Epidermal melanocyte (primary cell): ENCODE measurements around the gene ATP8A1.
"Not testable (repeated sequence)": the region's sequence is repeated elsewhere in the genome, so short reads cannot be mapped to it uniquely, and the experiment has no call there.

Experiments
- DNase-seq: peaks from one replicate; pipeline ENCODE4 v3.0.0; 2011; ENCODE audit warnings: low spot score; ENCODE audit not compliant: insufficient read length

The ATP8A1 gene

GRCh38 chr4:42474406-42474805 is 182.5 kb downstream of the ATP8A1 start:
- DNase-seq, result no peak

- DNase-seq, result no peak
Observed at GRCh38 chr4:42473071-42473684, 183.7 kb downstream of the ATP8A1 start.

- DNase-seq, result no peak
Observed at GRCh38 chr4:42471896-42472295, 185.0 kb downstream of the ATP8A1 start.

- no peak for DNase-seq
Observed at GRCh38 chr4:42470023-42470422, 186.9 kb downstream of the ATP8A1 start.

GRCh38 chr4:42467777-42468176 is 189.1 kb downstream of the ATP8A1 start:
- DNase-seq, result not testable (repeated sequence)

- DNase-seq, result no peak
Observed at GRCh38 chr4:42466273-42466844, 190.5 kb downstream of the ATP8A1 start.

- DNase-seq, result no peak
Observed at GRCh38 chr4:42464550-42465094, 192.3 kb downstream of the ATP8A1 start.

- not testable (repeated sequence) for DNase-seq
Observed at GRCh38 chr4:42461216-42461615, 195.7 kb downstream of the ATP8A1 start.

GRCh38 chr4:42460043-42460442 is 196.9 kb downstream of the ATP8A1 start:
- no peak for DNase-seq

- no peak for DNase-seq
Observed at GRCh38 chr4:42458657-42459056, 198.2 kb downstream of the ATP8A1 start.

GRCh38 chr4:42454755-42455420 is 202.0 kb downstream of the ATP8A1 start:
- no peak for DNase-seq

- DNase-seq, result no peak
Observed at GRCh38 chr4:42453612-42454011, 203.3 kb downstream of the ATP8A1 start.

- DNase-seq, result no peak
Observed at GRCh38 chr4:42452823-42453222, 204.1 kb downstream of the ATP8A1 start.

GRCh38 chr4:42446823-42447222 is 210.1 kb downstream of the ATP8A1 start:
- no peak for DNase-seq

GRCh38 chr4:42445038-42445437 is 211.9 kb downstream of the ATP8A1 start:
- no peak for DNase-seq

GRCh38 chr4:42442601-42443000 is 214.3 kb downstream of the ATP8A1 start:
- DNase-seq, result no peak

GRCh38 chr4:42440083-42440482 is 216.8 kb downstream of the ATP8A1 start:
- no peak for DNase-seq

GRCh38 chr4:42436928-42437565 is 219.9 kb downstream of the ATP8A1 start:
- DNase-seq, result no peak

GRCh38 chr4:42428036-42428435 is 228.9 kb downstream of the ATP8A1 start:
- no peak for DNase-seq

GRCh38 chr4:42425146-42426065 is 231.5 kb downstream of the ATP8A1 start:
- no peak for DNase-seq

GRCh38 chr4:42420140-42420539 is 236.8 kb downstream of the ATP8A1 start:
- DNase-seq, result no peak
